SK-N-SH (cell line): ENCODE measurements around the gene NTMT1.

Experiments used
- EP300 ChIP-seq, 2 experiments: IDR thresholded peaks; 2 replicates each; pipeline versions ENCODE4 v1.4.0 to v1.6.1; 2012; ENCODE audit warnings: borderline replicate concordance in 1 of 2, low read depth in 1 of 2, low read length in 1 of 2
- GATA2 ChIP-seq: sonication (generic); formaldehyde crosslinking; IDR thresholded peaks from 2 replicates; pipeline ENCODE4 v1.5.0; 2020; ENCODE audit warnings: mild to moderate bottlenecking, missing genetic modification reagents
- RAD21 ChIP-seq: IDR thresholded peaks from 2 replicates; pipeline ENCODE4 v1.6.1; 2012; ENCODE audit warnings: mild to moderate bottlenecking, low read length
- YY1 ChIP-seq: IDR thresholded peaks from 2 replicates; pipeline ENCODE4 v1.4.0; 2012; ENCODE audit warnings: low read depth, mild to moderate bottlenecking
- TF ChIP-seq, protein P1 (sequence below): fragments of 200-600 bp; sonication (generic); IDR thresholded peaks from 2 replicates; pipeline ENCODE4 v1.6.1; 2017; ENCODE audit warnings: antibody characterized with exemption, mild to moderate bottlenecking, moderate library complexity
- TF ChIP-seq, protein P2 (sequence below): IDR thresholded peaks from 2 replicates; pipeline ENCODE4 v1.6.1; 2012; ENCODE audit warnings: mild to moderate bottlenecking, low read depth, low read length, moderate library complexity

DNA sequence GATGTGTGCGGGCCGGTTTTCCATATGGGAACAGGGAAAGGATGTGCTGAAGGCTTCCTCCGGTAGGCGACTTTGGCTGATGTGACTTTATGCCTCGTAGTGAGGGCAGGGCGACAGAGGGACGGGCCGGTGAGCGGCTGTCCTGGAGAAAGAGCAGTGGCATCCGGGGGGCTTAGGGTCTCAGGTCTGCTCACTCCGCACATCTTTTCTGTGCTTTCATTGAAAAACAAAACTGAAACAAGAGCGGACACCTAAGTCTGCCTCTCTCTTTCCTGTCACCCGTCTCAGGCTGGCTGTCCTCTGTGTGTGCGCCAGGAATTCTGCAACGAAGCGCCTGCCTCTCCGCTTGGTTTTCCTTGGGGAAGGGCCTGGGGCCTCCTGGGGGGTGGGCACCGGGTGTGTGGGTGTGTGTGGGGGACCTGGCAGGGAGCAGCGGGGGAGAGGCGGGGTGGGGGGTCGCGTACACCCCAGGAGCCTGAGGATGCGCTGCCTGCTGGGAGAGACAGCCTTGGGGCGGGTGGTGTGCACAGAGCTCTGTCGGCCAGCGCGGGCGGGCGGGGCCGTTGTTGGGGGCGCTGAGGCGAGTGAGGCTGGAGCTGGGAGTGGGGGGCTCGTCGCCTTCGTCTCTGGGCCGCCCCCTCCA is 38.9 kb downstream of the NTMT1 start:
- TF ChIP-seq RAD21 (no peak), YY1 (no peak), GATA2 (CRISPR knock-in tag) (no peak), EP300 (IDR thresholded peaks at IDR 0.05; ENCODE audit: borderline replicate concordance in 1 of 2, low read depth in 1 of 2, low read length in 1 of 2) (no peak)
- TF ChIP-seq, protein P1, sequence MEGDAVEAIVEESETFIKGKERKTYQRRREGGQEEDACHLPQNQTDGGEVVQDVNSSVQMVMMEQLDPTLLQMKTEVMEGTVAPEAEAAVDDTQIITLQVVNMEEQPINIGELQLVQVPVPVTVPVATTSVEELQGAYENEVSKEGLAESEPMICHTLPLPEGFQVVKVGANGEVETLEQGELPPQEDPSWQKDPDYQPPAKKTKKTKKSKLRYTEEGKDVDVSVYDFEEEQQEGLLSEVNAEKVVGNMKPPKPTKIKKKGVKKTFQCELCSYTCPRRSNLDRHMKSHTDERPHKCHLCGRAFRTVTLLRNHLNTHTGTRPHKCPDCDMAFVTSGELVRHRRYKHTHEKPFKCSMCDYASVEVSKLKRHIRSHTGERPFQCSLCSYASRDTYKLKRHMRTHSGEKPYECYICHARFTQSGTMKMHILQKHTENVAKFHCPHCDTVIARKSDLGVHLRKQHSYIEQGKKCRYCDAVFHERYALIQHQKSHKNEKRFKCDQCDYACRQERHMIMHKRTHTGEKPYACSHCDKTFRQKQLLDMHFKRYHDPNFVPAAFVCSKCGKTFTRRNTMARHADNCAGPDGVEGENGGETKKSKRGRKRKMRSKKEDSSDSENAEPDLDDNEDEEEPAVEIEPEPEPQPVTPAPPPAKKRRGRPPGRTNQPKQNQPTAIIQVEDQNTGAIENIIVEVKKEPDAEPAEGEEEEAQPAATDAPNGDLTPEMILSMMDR, result no peak
- TF ChIP-seq, protein P2, sequence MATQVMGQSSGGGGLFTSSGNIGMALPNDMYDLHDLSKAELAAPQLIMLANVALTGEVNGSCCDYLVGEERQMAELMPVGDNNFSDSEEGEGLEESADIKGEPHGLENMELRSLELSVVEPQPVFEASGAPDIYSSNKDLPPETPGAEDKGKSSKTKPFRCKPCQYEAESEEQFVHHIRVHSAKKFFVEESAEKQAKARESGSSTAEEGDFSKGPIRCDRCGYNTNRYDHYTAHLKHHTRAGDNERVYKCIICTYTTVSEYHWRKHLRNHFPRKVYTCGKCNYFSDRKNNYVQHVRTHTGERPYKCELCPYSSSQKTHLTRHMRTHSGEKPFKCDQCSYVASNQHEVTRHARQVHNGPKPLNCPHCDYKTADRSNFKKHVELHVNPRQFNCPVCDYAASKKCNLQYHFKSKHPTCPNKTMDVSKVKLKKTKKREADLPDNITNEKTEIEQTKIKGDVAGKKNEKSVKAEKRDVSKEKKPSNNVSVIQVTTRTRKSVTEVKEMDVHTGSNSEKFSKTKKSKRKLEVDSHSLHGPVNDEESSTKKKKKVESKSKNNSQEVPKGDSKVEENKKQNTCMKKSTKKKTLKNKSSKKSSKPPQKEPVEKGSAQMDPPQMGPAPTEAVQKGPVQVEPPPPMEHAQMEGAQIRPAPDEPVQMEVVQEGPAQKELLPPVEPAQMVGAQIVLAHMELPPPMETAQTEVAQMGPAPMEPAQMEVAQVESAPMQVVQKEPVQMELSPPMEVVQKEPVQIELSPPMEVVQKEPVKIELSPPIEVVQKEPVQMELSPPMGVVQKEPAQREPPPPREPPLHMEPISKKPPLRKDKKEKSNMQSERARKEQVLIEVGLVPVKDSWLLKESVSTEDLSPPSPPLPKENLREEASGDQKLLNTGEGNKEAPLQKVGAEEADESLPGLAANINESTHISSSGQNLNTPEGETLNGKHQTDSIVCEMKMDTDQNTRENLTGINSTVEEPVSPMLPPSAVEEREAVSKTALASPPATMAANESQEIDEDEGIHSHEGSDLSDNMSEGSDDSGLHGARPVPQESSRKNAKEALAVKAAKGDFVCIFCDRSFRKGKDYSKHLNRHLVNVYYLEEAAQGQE, result no peak
